SK-N-SH (cell line): ENCODE measurements around the gene DEPDC7. TPM values are rescaled to one million over a fixed set of nuclear protein-coding genes. Genes with fewer than 3 reads are reported as not detected.
"Not testable (repeated sequence)": the region's sequence is repeated elsewhere in the genome, so short reads cannot be mapped to it uniquely, and the experiment has no call there.

Source experiments
- CTCF ChIA-PET: fragments of 300-600, 350-600 bp; formaldehyde crosslinking; extraction: SDS; loops from one replicate; lab custom pipeline; 2021; lab: Yijun Ruan, JAX
- POLR2A ChIA-PET: fragments of 350-600 bp; sonication (Branson Sonifier 250); formaldehyde crosslinking; extraction: SDS; loops from one replicate; lab custom pipeline; 2020; ENCODE audit warnings: antibody characterized with exemption, inconsistent platforms; lab: Yijun Ruan, JAX
- DNase-seq: peaks from one replicate; pipeline ENCODE4 v3.0.0; 2012
- H2AFZ ChIP-seq: fragments of 200-600 bp; sonication (generic); 2 replicates; pipeline ENCODE4 v1.8.1; 2016; ENCODE audit warnings: antibody characterized with exemption, mild to moderate bottlenecking, low read depth
- H3F3A ChIP-seq: fragments of 200-600 bp; sonication (generic); replicated peaks from 2 replicates; pipeline ENCODE3; 2016; ENCODE audit warnings: antibody characterized with exemption, mild to moderate bottlenecking; ENCODE audit not compliant: insufficient read depth
- H3K27ac ChIP-seq, 2 experiments: fragments of 200-500 bp in 1 of 2; fragments of 200-600 bp in 1 of 2; sonication (Bioruptor generic) in 1 of 2; sonication (generic), shearing (Covaris generic) in 1 of 2; 2 replicates each; pipeline versions ENCODE4 v1.5.1 to v1.6.1; 2014 to 2016; ENCODE audit warnings: low read depth in 2 of 2, inconsistent platforms in 1 of 2, low read length in 1 of 2, mild to moderate bottlenecking in 1 of 2, mixed read lengths in 1 of 2
- H3K27me3 ChIP-seq: fragments of 200-600 bp; sonication (generic), shearing (Covaris generic); 2 replicates; pipeline ENCODE4 v1.6.1; 2016; ENCODE audit warnings: mixed run types; ENCODE audit not compliant: insufficient read depth
- H3K36me3 ChIP-seq, 2 experiments: fragments of 200-500 bp in 1 of 2; fragments of 200-600 bp in 1 of 2; sonication (Bioruptor generic) in 1 of 2; sonication (generic) in 1 of 2; replicated peaks in 1 of 2; 2 replicates each; pipeline versions ENCODE3 to v1.5.1; 2014 to 2016; ENCODE audit warnings: low read length in 1 of 2, mild to moderate bottlenecking in 1 of 2; ENCODE audit not compliant: insufficient read depth in 2 of 2, control insufficient read depth in 1 of 2
- H3K4me1 ChIP-seq, 2 experiments: fragments of 200-500 bp in 1 of 2; fragments of 200-600 bp in 1 of 2; sonication (Bioruptor generic) in 1 of 2; sonication (generic), shearing (Covaris generic) in 1 of 2; 2 replicates each; pipeline versions ENCODE4 v1.5.1 to v1.6.1; 2014 to 2016; ENCODE audit warnings: low read depth in 1 of 2, low read length in 1 of 2, mixed run types in 1 of 2; ENCODE audit not compliant: insufficient read depth in 2 of 2, control insufficient read depth in 1 of 2
- H3K4me2 ChIP-seq: fragments of 200-600 bp; sonication (generic), shearing (Covaris generic); 2 replicates; pipeline ENCODE4 v1.6.1; 2017; ENCODE audit warnings: mixed run types
- H3K4me3 ChIP-seq, 2 experiments: fragments of 200-500 bp in 1 of 2; fragments of 200-600 bp in 1 of 2; sonication (Bioruptor generic) in 1 of 2; sonication (generic), shearing (Covaris generic) in 1 of 2; 2 replicates each; pipeline versions ENCODE4 v1.5.1 to v1.8.1; 2014 to 2016; ENCODE audit warnings: low read depth in 2 of 2, inconsistent platforms in 1 of 2, low read length in 1 of 2, mild to moderate bottlenecking in 1 of 2, mixed read lengths in 1 of 2, moderate library complexity in 1 of 2
- H3K79me2 ChIP-seq: fragments of 200-600 bp; sonication (generic); 2 replicates; pipeline ENCODE4 v1.8.1; 2017; ENCODE audit warnings: mild to moderate bottlenecking; ENCODE audit not compliant: insufficient read depth
- H3K9ac ChIP-seq: fragments of 200-600 bp; sonication (generic); 2 replicates; pipeline ENCODE4 v1.6.1; 2017; ENCODE audit warnings: mixed run types
- H3K9me2 ChIP-seq: fragments of 200-600 bp; sonication (generic); 2 replicates; pipeline ENCODE4 v1.6.1; 2017; ENCODE audit warnings: mixed run types
- H3K9me3 ChIP-seq: fragments of 200-600 bp; sonication (generic); 2 replicates; pipeline ENCODE4 v1.6.1; 2017; ENCODE audit warnings: mixed run types, mild to moderate bottlenecking, moderate library complexity
- H4K20me1 ChIP-seq: fragments of 200-600 bp; sonication (generic); 2 replicates; pipeline ENCODE4 v1.6.1; 2017; ENCODE audit warnings: mild to moderate bottlenecking, mixed run types; ENCODE audit not compliant: insufficient read depth
- CHD2 ChIP-seq: fragments of 150-350 bp; IDR thresholded peaks from 2 replicates; pipeline ENCODE4 v1.6.1; 2018; ENCODE audit warnings: low read length; ENCODE audit not compliant: partially characterized antibody
- EP300 ChIP-seq, 2 experiments: IDR thresholded peaks; 2 replicates each; pipeline versions ENCODE4 v1.4.0 to v1.6.1; 2012; ENCODE audit warnings: borderline replicate concordance in 1 of 2, low read depth in 1 of 2, low read length in 1 of 2
- EZH2phosphoT487 ChIP-seq: fragments of 200-600 bp; sonication (generic); IDR thresholded peaks from 2 replicates; pipeline ENCODE4 v1.6.1; 2017; ENCODE audit warnings: low read depth, mixed run types, mild to moderate bottlenecking, antibody characterized with exemption, moderate library complexity, borderline replicate concordance
- FOSL2 ChIP-seq: IDR thresholded peaks from 2 replicates; pipeline ENCODE4 v1.4.0; 2012; ENCODE audit warnings: low read depth, mild to moderate bottlenecking, moderate library complexity, borderline replicate concordance
- FOXJ3 ChIP-seq: sonication (generic); formaldehyde crosslinking; IDR thresholded peaks from 2 replicates; pipeline ENCODE4 v1.5.1; 2020; ENCODE audit warnings: mild to moderate bottlenecking, missing genetic modification reagents
- FOXM1 ChIP-seq: IDR thresholded peaks from 2 replicates; pipeline ENCODE4 v1.4.0; 2012; ENCODE audit warnings: low read depth, mild to moderate bottlenecking
- GATA2 ChIP-seq: sonication (generic); formaldehyde crosslinking; IDR thresholded peaks from 2 replicates; pipeline ENCODE4 v1.5.0; 2020; ENCODE audit warnings: mild to moderate bottlenecking, missing genetic modification reagents
- MEF2A ChIP-seq: IDR thresholded peaks from 2 replicates; pipeline ENCODE4 v1.4.0; 2012; ENCODE audit warnings: low read depth, borderline replicate concordance
- MXI1 ChIP-seq: IDR thresholded peaks from 2 replicates; pipeline ENCODE4 v1.6.1; 2012; ENCODE audit warnings: mild to moderate bottlenecking, low read depth, low read length, improper control_type of control experiment
- NFIC ChIP-seq: IDR thresholded peaks from 2 replicates; pipeline ENCODE4 v1.4.0; 2012; ENCODE audit warnings: borderline replicate concordance
- NRF1 ChIP-seq: IDR thresholded peaks from 2 replicates; pipeline ENCODE4 v1.6.1; 2012; ENCODE audit warnings: low read depth, mild to moderate bottlenecking, low read length
- RXRA ChIP-seq: IDR thresholded peaks from 2 replicates; pipeline ENCODE4 v1.4.0; 2012; ENCODE audit warnings: low read depth, mild to moderate bottlenecking, borderline replicate concordance
- TAF1 ChIP-seq: IDR thresholded peaks from 2 replicates; pipeline ENCODE4 v1.6.1; 2012; ENCODE audit warnings: low read depth, mild to moderate bottlenecking, low read length, moderate library complexity, borderline replicate concordance
- TEAD4 ChIP-seq: IDR thresholded peaks from 2 replicates; pipeline ENCODE4 v1.4.0; 2012; ENCODE audit warnings: mild to moderate bottlenecking, borderline replicate concordance; ENCODE audit not compliant: insufficient read depth
- USF1 ChIP-seq: IDR thresholded peaks from 2 replicates; pipeline ENCODE4 v1.4.0; 2012; ENCODE audit warnings: low read depth, borderline replicate concordance
- USF2 ChIP-seq: fragments of 150-350 bp; IDR thresholded peaks from 2 replicates; pipeline ENCODE4 v1.6.1; 2017; ENCODE audit warnings: antibody characterized with exemption, low read length, low read depth, borderline replicate concordance
- WGBS: methylation state at CpG from one replicate; pipeline ENCODE4 v1.1.6; 2017; ENCODE audit warnings: low lambda C conversion rate; 5-methylcytosine and 5-hydroxymethylcytosine counted together
- polyA plus RNA-seq, 3 experiments: library from polyadenylated mRNA; depleted of rRNA; stranded (reverse); fragments of >200 nt; gene quantifications; 2 replicates each; pipeline ENCODE4 v1.2.3, GENCODE V29; 2012
- TF ChIP-seq, protein P1 (sequence below): IDR thresholded peaks from 2 replicates; pipeline ENCODE4 v1.6.1; 2012; ENCODE audit warnings: mild to moderate bottlenecking, low read depth, low read length, moderate library complexity
- TF ChIP-seq, protein P2 (sequence below): fragments of 200-600 bp; sonication (generic); IDR thresholded peaks from 2 replicates; pipeline ENCODE4 v1.6.1; 2017; ENCODE audit warnings: antibody characterized with exemption, mild to moderate bottlenecking, moderate library complexity
- TF ChIP-seq, protein P3 (sequence below): IDR thresholded peaks from 2 replicates; pipeline ENCODE4; 2012

The DEPDC7 gene
- polyA plus RNA-seq, 1 of the 3 experiments (the other 2 are of a cell fraction), result 9.7 TPM

GRCh38 chr11:33045551-33046255, 30.0 kb downstream of the DEPDC7 start:
- no peaks in the 10 kb centered on the region for H3K9me2 ChIP-seq
- ChIA-PET CTCF (interaction anchor here (1.0 to 2.1 kb wide), 2 partner anchors 10 to 20 kb away, joined by 3 to 8 read pairs; no protein-coding TSS in a partner anchor), POLR2A (no interaction called here)
- TF ChIP-seq USF2 (no peak), EP300 (IDR thresholded peaks at IDR 0.05; ENCODE audit: borderline replicate concordance in 1 of 2, low read depth in 1 of 2, low read length in 1 of 2) (no peak), NFIC (no peak), FOXM1 (no peak), MEF2A (no peak), RXRA (no peak), GATA2 (CRISPR knock-in tag) (no peak), CHD2 (no peak), NRF1 (no peak), FOXJ3 (no peak), MXI1 (no peak), TAF1 (no peak), TEAD4 (no peak), USF1 (no peak), FOSL2 (no peak), EZH2phosphoT487 (no peak)
- TF ChIP-seq, protein P1, sequence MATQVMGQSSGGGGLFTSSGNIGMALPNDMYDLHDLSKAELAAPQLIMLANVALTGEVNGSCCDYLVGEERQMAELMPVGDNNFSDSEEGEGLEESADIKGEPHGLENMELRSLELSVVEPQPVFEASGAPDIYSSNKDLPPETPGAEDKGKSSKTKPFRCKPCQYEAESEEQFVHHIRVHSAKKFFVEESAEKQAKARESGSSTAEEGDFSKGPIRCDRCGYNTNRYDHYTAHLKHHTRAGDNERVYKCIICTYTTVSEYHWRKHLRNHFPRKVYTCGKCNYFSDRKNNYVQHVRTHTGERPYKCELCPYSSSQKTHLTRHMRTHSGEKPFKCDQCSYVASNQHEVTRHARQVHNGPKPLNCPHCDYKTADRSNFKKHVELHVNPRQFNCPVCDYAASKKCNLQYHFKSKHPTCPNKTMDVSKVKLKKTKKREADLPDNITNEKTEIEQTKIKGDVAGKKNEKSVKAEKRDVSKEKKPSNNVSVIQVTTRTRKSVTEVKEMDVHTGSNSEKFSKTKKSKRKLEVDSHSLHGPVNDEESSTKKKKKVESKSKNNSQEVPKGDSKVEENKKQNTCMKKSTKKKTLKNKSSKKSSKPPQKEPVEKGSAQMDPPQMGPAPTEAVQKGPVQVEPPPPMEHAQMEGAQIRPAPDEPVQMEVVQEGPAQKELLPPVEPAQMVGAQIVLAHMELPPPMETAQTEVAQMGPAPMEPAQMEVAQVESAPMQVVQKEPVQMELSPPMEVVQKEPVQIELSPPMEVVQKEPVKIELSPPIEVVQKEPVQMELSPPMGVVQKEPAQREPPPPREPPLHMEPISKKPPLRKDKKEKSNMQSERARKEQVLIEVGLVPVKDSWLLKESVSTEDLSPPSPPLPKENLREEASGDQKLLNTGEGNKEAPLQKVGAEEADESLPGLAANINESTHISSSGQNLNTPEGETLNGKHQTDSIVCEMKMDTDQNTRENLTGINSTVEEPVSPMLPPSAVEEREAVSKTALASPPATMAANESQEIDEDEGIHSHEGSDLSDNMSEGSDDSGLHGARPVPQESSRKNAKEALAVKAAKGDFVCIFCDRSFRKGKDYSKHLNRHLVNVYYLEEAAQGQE, result no peak
- TF ChIP-seq, protein P2, sequence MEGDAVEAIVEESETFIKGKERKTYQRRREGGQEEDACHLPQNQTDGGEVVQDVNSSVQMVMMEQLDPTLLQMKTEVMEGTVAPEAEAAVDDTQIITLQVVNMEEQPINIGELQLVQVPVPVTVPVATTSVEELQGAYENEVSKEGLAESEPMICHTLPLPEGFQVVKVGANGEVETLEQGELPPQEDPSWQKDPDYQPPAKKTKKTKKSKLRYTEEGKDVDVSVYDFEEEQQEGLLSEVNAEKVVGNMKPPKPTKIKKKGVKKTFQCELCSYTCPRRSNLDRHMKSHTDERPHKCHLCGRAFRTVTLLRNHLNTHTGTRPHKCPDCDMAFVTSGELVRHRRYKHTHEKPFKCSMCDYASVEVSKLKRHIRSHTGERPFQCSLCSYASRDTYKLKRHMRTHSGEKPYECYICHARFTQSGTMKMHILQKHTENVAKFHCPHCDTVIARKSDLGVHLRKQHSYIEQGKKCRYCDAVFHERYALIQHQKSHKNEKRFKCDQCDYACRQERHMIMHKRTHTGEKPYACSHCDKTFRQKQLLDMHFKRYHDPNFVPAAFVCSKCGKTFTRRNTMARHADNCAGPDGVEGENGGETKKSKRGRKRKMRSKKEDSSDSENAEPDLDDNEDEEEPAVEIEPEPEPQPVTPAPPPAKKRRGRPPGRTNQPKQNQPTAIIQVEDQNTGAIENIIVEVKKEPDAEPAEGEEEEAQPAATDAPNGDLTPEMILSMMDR, result no peak
- TF ChIP-seq, protein P3, sequence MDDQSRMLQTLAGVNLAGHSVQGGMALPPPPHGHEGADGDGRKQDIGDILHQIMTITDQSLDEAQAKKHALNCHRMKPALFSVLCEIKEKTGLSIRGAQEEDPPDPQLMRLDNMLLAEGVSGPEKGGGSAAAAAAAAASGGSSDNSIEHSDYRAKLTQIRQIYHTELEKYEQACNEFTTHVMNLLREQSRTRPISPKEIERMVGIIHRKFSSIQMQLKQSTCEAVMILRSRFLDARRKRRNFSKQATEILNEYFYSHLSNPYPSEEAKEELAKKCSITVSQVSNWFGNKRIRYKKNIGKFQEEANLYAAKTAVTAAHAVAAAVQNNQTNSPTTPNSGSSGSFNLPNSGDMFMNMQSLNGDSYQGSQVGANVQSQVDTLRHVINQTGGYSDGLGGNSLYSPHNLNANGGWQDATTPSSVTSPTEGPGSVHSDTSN, result no peak
- H4K20me1 ChIP-seq, result no peaks in the 10 kb centered on the region
- 91% methylated on average over 8 of the region's 8 CpGs for WGBS
- peaks cover 39 to 47% of the 10 kb centered on the region in 2 experiments for H3K36me3 ChIP-seq
- no peak overlapping the region for H2AFZ ChIP-seq
- H3K27me3 ChIP-seq, result no peaks in the 10 kb centered on the region
- DNase-seq, result no peak
- no peak overlapping the region for H3K27ac ChIP-seq
- H3K4me2 ChIP-seq, result no peak overlapping the region
- H3K79me2 ChIP-seq, result peaks cover 39% of the 10 kb centered on the region
- no peaks in the 10 kb centered on the region for H3F3A ChIP-seq
- no peak overlapping the region for H3K9ac ChIP-seq
- 0 out of 2 replicates have a peak, but pooled peaks cover 6% of the 10 kb centered on the region for H3K9me3 ChIP-seq
- no peak overlapping the region for H3K4me3 ChIP-seq
- H3K4me1 ChIP-seq, result peaks cover 5 to 43% of the 10 kb centered on the region in 2 experiments; a peak in 3 of 4 replicates

DNA sequence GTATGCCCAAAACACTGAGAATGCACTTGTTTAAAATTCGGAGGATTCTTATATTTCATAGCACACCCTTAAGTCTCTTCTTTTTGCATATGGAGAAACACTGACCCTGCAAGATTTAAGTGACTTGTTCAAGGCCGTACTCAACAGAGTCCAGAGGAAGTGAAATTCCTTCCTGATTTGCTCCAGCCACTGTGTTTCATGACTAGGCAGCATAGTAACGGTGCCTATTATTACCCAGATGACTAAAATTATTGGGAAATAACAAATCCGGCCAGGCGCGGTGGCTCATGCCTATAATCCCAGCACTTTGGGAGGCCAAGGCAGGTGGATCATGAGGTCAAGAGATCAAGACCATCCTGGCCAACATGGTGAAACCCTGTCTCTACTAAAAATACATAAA, 33.0 kb downstream of the DEPDC7 start:
- H3K9me2 ChIP-seq, H3K4me3 ChIP-seq, H4K20me1 ChIP-seq, H3F3A ChIP-seq, H3K9ac ChIP-seq, DNase-seq, POLR2A ChIA-PET, H3K27me3 ChIP-seq, H3K9me3 ChIP-seq, H2AFZ ChIP-seq, H3K27ac ChIP-seq, H3K4me2 ChIP-seq: not testable (repeated sequence)
- WGBS, result 87% methylated on average over 6 of the region's 6 CpGs
- CTCF ChIA-PET, result interaction anchor here (1.0 to 1.5 kb wide), 2 partner anchors 17 to 239 kb away, joined by 3 to 6 read pairs; no protein-coding TSS in a partner anchor
- Histone ChIP-seq H3K36me3 (peaks cover 36 to 62% of the 10 kb centered on the region in 2 experiments), H3K4me1 (peaks cover 0 to 18% of the 10 kb centered on the region in 2 experiments; a peak in 1 of 4 replicates), H3K79me2 (peaks cover 31% of the 10 kb centered on the region)
